Upper lobe of left lung (tissue), 6 donors: Measurements from ENCODE around the gene A3GALT2. TPM values are rescaled to one million over a fixed set of nuclear protein-coding genes. Genes with fewer than 3 reads are reported as not detected.

Experiments
- ATAC-seq, 2 donors: fragments of 200-7000 bp; cut with Tn5 transposase; one replicate each; pipeline ENCODE4 v1.9.1; 2022; ENCODE audit warnings: mild to moderate bottlenecking in 2 of 2, moderate library complexity in 2 of 2; ENCODE audit not compliant: low FRiP score in 2 of 2
- DNase-seq, 2 donors: peaks; one replicate each; pipeline ENCODE4 v3.0.0-alpha.2; 2019 to 2020
- H3K27ac ChIP-seq, 4 donors: fragments of 200-600 bp; sonication (generic); one replicate each; pipeline ENCODE4 v1.5.1; 2016 to 2019
- H3K27me3 ChIP-seq, 4 donors: fragments of 200-600 bp; sonication (generic); one replicate each; pipeline ENCODE4 v1.5.1; 2017 to 2019
- H3K36me3 ChIP-seq, 4 donors: fragments of 200-600 bp; sonication (generic); one replicate each; pipeline ENCODE4 v1.5.1; 2016 to 2019
- H3K4me1 ChIP-seq, 4 donors: fragments of 200-600 bp; sonication (generic); one replicate each; pipeline ENCODE4 v1.5.1; 2018 to 2019
- H3K4me3 ChIP-seq, 4 donors: fragments of 200-600 bp; sonication (generic); one replicate each; pipeline ENCODE4 v1.5.1; 2017 to 2019; ENCODE audit warnings: mild to moderate bottlenecking in 2 of 4, moderate library complexity in 1 of 4
- H3K9me3 ChIP-seq, 4 donors: fragments of 200-600 bp; sonication (generic); one replicate each; pipeline ENCODE4 v1.5.1; 2018 to 2019
- CTCF ChIP-seq, 6 experiments: fragments of 450-650 bp in 4 of 6; fragments of 200-600 bp in 2 of 6; sonication (generic) in 2 of 6; IDR thresholded peaks; one replicate each; pipeline ENCODE4 v1.5.1; 2016 to 2019; ENCODE audit warnings: antibody characterized with exemption in 6 of 6
- EP300 ChIP-seq, 4 donors: sonication (generic); formaldehyde crosslinking; IDR thresholded peaks; one replicate each; pipeline ENCODE4 v1.5.1; 2017; ENCODE audit warnings: antibody characterized with exemption in 4 of 4, control low read depth in 2 of 4
- POLR2A ChIP-seq, 4 donors: fragments of 450-650 bp; IDR thresholded peaks; one replicate each; pipeline ENCODE4 v1.5.1; 2016 to 2017; ENCODE audit warnings: antibody characterized with exemption in 4 of 4, mild to moderate bottlenecking in 2 of 4
- POLR2AphosphoS5 ChIP-seq, 2 donors: sonication (generic); formaldehyde crosslinking; IDR thresholded peaks; one replicate each; pipeline ENCODE4 v1.5.1; 2017; ENCODE audit warnings: antibody characterized with exemption in 2 of 2
- WGBS, 2 donors: methylation state at CpG; one replicate each; pipeline ENCODE4 v1.1.5; 2017 to 2018; 5-methylcytosine and 5-hydroxymethylcytosine counted together
- total RNA-seq, 6 donors: library from RNA; depleted of rRNA in 4 of 6; stranded (reverse); fragments of >200 nt in 4 of 6; gene quantifications; one replicate each; pipeline versions ENCODE4 v1.1.0 to v1.2.1, GENCODE V29; 2016 to 2021
- donor health status: DM: no; HTN: no; CAD: no; lungs with moderate emphysema.
- donor health status: DM: no; HTN: yes; CAD: no; lungs with severe emphysema.

A3GALT2 gene
- total RNA-seq, 6 donors from 2014 or later: 0.79 to 0.91 TPM; not detected in 4

- no peak overlapping the region for H3K27ac ChIP-seq
- WGBS, 2 donors: 88 to 89% methylated on average over 4 of the region's 4 CpGs
These were observed 24.1 kb downstream of the A3GALT2 start for GRCh38 chr1:33296824-33297223.

GRCh38 chr1:33296082-33296458 lies 24.8 kb downstream of the A3GALT2 start:
- no peak for ATAC-seq
- Histone ChIP-seq H3K27ac (no peak overlapping the region), H3K27me3 (no peaks in the 10 kb centered on the region), H3K9me3 (no peaks in the 10 kb centered on the region), H3K36me3 (peaks cover 0 to 44% (median 15%) of the 10 kb centered on the region in 4 donors), H3K4me1 (peaks cover 13 to 32% (median 16%) of the 10 kb centered on the region in 4 donors), H3K4me3 (no peak overlapping the region)
- no peak for DNase-seq
- TF ChIP-seq EP300 (IDR thresholded peaks at IDR 0.05): no peak
- no peak for TF ChIP-seq CTCF (IDR thresholded peaks at IDR 0.05)
- no peak for TF ChIP-seq POLR2AphosphoS5 (IDR thresholded peaks at IDR 0.05)
- TF ChIP-seq POLR2A (IDR thresholded peaks at IDR 0.05): no peak
- 81 to 90% methylated on average over 7 to 9 of the region's 9 CpGs for WGBS, 2 donors

More at GRCh38 chr1:33296824-33297223, 24.1 kb downstream of the A3GALT2 start:
- Histone ChIP-seq H3K4me1 (peaks cover 15 to 39% (median 23%) of the 10 kb centered on the region in 4 donors), H3K36me3 (peaks cover 0 to 44% (median 15%) of the 10 kb centered on the region in 4 donors), H3K27me3 (no peaks in the 10 kb centered on the region), H3K4me3 (no peak overlapping the region), H3K9me3 (no peaks in the 10 kb centered on the region)
- DNase-seq (no peak), ATAC-seq (no peak)
- TF ChIP-seq CTCF (IDR thresholded peaks at IDR 0.05): no peak
- no peak for TF ChIP-seq POLR2AphosphoS5 (IDR thresholded peaks at IDR 0.05)
- TF ChIP-seq EP300 (IDR thresholded peaks at IDR 0.05): no peak
- no peak for TF ChIP-seq POLR2A (IDR thresholded peaks at IDR 0.05)

GRCh38 chr1:33295450-33296081 lies 25.3 kb downstream of the A3GALT2 start:
- 47 to 51% methylated on average over 12 of the region's 12 CpGs for WGBS, 2 donors
- Histone ChIP-seq H3K4me1 (peaks cover 8 to 27% (median 11%) of the 10 kb centered on the region in 4 donors), H3K27ac (peak overlapping the region in 1 of 4 donors; percentile 17), H3K4me3 (no peak overlapping the region), H3K27me3 (no peaks in the 10 kb centered on the region), H3K36me3 (peaks cover 0 to 44% (median 15%) of the 10 kb centered on the region in 4 donors), H3K9me3 (no peaks in the 10 kb centered on the region)
- peak in 1 of 2 donors; percentile 90 for DNase-seq
- peak; percentile 93 to 94 for ATAC-seq
- TF ChIP-seq CTCF (IDR thresholded peaks at IDR 0.05) (peak; percentile 96 to 99 (median 97)), EP300 (IDR thresholded peaks at IDR 0.05) (no peak), POLR2AphosphoS5 (IDR thresholded peaks at IDR 0.05) (peak in 1 of 2 donors; percentile 31), POLR2A (IDR thresholded peaks at IDR 0.05) (peak in 1 of 4 donors; percentile 11)

GRCh38 chr1:33295023-33295422 lies 25.9 kb downstream of the A3GALT2 start:
- peak overlapping the region in 2 of 4 donors; percentile 15 to 17 for H3K27ac ChIP-seq
- H3K9me3 ChIP-seq: no peaks in the 10 kb centered on the region
- peaks cover 5 to 21% (median 7%) of the 10 kb centered on the region in 4 donors for H3K4me1 ChIP-seq
- DNase-seq: peak in 1 of 2 donors; percentile 74
- peaks cover 0 to 44% (median 15%) of the 10 kb centered on the region in 4 donors for H3K36me3 ChIP-seq
- TF ChIP-seq POLR2AphosphoS5 (IDR thresholded peaks at IDR 0.05) (no peak), POLR2A (IDR thresholded peaks at IDR 0.05) (no peak), EP300 (IDR thresholded peaks at IDR 0.05) (no peak), CTCF (IDR thresholded peaks at IDR 0.05) (no peak)
- ATAC-seq: peak in 1 of 2 donors; percentile 12
- H3K27me3 ChIP-seq: no peaks in the 10 kb centered on the region
- 67 to 80% methylated on average over 2 to 12 of the region's 15 CpGs for WGBS, 2 donors
- no peak overlapping the region for H3K4me3 ChIP-seq
